GM21381 (cell line): ENCODE measurements around the gene SPSB1.

ENCODE experiments used
- ATAC-seq: cut with Tn5 transposase; IDR thresholded peaks from one replicate; pipeline ENCODE4 v1.9.1; 2021; ENCODE audit warnings: mild to moderate bottlenecking, moderate library complexity; ENCODE audit not compliant: unreplicated experiment

The SPSB1 gene

DNA sequence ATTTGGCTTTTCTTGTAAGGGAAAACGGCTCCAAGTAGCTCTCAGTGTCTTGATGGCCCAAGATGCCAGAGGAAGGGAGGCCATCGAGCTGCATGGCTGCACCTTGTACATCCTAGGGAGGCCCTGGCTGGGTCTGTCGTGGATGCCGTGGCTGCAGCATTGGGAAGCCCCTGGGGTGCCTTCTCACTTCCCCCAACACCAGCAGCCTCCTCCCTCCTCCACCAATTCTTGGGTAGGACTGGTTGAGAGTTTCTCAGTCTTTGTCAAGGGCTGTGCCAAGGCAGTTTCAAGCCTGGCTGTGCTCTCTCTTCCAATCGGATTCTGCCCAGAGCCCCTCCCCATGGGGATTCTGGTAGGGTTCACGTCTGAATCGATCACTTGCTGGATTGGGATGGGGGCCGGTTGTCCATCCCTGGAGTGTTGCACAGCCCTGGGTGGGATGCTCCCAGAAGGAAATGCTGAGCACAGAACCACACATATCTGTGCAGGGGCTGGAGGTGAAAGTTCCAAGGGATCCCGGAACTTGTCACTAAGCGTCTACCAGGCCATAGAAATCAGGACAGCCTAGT, 14.0 kb upstream of the SPSB1 start:
- no peak for ATAC-seq

DNA sequence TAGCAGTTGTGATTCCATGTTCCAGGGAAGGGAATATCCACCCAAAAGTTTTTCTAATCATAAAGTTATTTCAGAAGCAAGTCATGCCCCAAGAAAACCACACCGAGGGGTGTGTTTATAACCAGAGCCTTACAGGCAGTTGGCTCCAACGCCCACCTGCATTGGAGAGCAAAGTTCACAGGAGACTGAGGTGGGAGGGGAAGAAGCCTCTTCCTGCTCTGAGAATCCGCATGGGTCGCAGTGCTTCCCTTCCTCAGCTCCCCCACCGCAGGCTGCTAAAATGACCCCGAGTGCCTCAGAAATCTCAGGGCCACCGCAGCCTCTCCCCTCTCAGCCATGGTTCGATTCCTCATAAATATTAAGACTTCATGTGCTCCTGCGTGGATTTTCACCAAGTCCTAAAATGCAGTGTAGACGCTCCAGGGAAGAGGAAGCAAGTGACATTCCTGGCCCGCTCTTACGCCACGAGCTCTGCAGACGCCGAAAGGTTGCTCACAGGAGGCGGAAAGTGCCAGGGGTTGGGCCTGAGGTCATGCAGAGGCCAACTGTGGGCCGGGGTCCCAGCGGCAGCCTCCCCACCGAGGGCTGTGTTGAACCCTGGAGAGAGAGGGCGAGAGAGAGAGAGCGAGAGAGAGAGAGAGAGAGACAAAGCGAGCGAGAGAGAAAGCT, 13.4 kb upstream of the SPSB1 start:
- no peak for ATAC-seq

DNA sequence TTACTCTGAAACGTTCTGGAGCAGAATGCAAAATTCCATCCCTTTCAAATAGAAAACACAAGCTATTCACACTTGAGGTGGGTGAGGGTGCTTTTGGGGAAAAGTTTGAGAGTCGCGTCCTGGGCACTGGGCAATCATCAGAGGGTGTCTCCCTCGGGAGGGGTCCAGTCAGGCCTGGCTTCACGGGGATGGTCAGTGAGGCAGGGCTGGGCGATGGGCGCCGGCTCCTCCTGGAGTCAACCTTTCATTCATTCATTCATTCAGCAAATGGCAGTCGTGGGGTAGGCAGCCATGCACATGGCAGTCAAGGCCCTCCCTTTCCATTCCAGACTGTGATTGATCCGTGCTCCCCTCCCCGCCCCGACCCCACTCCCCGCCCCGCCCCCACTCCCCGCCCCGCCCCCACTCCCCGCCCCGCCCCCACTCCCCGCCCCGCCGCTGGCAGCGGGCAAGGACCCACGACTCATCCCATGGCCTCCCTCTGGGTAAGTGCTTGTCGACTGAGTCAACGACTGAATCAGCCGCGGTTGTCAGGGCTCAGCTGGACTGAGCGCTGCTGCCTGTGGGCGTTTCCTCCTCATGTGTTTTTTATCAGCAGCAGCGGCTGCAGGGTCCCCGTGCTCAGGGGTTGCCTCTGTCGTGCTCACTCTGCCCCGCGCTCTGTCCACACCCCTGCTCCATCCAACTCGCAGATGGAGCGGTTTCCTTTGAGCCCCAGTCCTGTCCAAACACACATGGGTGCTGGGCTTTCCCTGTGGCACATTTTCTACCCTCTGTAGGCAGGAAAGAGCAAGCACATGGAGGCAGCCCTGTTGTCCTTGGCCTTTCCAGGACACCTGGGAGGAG, 12.5 kb upstream of the SPSB1 start:
- ATAC-seq = no peak

DNA sequence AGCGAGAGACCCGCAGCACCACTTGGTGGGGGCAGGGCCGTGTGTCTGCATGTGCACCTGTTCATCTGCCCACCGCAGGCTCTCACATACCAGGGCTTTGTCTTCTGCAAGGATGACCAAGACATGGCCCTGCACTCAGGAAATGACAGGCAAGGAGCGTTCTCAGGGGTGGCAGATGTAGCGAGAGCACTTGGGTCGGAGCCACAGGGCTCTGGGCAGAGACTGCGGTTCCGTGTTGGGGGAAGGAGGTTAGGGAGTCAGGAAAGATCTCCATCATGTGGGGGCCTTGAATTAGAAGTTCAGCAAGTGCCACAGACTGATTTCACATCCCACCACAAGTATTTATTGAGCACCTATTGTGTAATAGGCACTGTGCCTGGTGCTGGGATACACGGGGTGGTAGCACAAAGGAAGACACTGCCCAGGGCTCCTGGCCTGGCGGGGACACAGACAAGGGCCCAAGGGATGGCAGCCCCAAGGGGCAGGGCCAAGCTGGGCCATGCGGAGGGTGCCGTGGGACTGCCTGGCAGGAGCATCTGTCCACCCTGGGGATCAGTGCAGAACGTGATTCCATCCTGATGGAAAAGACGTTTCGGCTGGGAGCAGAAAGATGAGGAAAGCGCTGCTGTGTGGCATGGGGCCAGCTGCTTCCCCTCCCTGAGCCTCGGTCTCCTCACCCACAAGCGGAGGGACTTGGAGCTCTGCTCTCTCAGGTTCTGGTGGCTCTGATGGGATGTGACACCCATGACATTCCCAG, 11.4 kb upstream of the SPSB1 start:
- ATAC-seq = no peak

DNA sequence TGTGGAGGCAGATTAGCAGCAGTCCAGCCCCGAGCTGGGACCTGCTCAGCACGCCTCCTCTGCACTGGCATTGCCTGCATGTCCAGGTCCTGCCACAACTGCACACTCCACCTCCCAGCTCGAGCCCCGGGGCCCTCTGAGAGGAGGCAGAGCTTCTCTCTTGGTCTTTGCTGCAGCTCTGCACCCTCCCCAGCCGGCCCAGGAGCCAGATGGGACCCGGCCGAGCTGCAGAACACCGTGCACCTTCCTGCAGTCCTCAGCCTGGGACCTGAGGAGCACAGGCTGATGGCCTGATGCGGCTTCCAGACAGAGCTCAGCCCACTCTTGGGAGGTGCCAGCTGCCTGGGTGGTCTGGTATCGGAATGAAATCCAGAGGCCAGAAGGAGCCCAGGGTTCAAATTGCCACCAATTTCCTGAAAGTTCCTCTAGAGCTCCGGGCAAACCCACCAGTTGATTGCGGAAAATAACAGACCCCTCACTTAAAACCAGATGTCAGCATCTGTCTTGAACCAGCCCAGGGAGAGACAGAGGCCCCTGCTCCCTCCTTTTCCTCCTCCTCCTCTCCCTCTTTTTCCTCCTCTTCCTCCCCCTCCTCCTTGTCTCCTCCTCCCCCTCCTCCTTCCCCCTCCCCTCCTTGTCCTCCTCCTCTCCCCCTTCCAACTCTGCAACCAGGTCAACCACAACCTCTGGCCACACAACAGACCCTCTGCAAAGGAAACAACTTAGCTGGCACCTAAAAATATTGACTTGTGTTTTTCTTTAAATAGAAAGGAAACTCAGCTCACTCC, 10.6 kb upstream of the SPSB1 start:
- ATAC-seq = no peak

DNA sequence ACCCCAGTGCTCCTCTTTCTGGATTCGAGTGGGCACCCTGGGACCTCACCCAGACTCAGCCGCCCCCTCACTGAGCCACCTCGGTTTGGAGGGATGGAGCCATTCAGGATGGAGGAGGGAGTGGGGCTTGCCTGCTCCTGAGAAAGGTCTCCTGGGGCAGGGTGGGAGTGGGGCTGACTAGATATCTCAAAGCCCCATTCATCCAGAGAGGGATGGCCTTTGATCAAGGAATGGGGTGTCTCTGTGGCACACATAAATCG, 10.1 kb upstream of the SPSB1 start:
- no peak for ATAC-seq

DNA sequence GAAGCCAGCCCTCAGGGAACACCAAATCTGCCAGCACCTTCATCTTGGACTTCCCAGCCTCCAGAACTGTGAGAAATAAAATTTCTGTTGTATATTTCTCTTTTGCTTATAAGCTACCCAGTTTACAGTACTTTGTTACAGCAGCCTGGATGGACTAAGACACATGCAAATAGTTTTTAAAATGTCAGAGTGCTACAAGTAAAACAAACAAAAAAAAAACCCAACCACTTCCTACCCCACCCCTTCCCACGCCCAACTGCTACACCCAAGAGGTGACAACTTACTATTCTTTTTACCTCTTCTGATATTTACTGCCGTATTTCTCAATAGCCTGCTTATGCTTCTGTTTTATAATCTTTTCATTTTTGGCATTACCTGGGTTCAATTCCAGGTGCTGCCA, 8.6 kb upstream of the SPSB1 start:
- no peak for ATAC-seq

DNA sequence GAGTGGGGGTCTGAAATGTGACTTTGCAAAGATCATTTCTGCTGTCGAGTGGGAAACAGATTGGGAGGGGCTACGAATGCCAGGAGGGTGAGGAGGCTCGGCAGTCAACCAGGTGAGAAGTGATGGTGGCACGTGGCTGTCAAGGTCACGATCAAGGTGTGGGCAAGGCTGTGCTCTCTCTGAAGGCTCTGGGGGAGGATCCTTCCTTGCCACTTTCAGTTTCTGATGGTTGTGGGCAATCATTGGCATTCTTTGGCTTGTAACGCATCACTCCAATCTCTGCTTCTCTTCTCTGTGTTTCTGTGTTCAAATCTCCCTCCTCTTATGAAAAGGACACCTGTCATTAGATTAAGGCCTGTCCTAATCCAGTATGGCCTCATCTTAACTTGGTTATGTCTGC, 6.1 kb upstream of the SPSB1 start:
- ATAC-seq = no peak

DNA sequence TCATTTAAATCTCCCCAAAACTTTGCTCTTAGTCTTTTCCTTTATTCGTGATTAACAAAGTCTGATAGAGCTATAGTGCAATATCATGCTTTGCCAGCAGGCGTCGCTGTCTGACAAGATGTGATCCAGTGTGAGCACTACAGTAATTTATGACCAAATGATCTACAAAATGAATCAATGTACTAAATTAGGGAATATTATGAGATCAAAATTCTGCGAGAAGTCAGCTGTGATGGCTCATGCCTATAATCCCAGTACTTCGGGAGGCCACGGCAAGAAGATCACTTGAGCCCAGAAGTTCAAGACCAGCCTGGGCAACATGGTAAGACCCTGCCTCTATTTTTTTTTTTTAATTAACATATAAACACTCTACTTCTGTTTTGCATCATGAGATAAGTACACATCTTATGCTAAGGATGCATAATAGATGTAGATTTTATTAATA, 3.6 kb upstream of the SPSB1 start:
- ATAC-seq = no peak

DNA sequence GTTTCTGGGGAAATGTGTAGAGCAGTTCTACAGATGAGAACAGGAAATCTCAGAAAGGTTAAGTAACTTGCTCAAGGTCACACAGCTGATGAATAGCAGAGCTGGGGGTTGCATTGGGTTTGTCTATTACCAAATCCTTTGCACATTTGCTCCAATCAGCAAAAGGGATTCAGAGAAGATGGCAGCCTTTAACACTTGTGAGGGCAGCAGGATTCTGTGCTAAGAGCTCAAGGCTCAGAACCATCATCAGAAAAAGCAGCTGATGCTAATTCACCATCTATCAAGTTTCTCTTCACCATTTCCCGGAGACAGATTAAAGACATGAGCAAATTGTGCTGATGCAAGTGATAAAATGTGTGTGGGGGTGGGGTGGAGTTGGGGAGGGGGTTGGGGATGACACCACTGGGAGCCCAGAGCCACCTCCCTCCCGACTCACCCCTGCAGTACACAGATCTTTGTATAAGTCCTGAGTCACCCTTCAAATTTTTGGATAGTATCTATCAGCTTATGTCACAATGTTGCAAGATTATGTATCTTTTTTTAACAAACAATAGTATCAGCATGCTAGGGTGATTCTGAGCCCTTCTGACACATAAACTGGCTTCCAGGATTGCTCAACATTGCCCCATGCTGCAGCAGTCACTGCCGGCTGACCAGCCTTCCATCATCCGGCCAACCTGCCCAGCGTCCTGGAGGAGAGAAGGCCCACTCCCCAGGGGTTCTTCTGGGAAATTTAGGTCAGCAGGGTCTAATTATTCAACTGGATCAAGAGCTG, 2.8 kb upstream of the SPSB1 start:
- ATAC-seq = no peak

DNA sequence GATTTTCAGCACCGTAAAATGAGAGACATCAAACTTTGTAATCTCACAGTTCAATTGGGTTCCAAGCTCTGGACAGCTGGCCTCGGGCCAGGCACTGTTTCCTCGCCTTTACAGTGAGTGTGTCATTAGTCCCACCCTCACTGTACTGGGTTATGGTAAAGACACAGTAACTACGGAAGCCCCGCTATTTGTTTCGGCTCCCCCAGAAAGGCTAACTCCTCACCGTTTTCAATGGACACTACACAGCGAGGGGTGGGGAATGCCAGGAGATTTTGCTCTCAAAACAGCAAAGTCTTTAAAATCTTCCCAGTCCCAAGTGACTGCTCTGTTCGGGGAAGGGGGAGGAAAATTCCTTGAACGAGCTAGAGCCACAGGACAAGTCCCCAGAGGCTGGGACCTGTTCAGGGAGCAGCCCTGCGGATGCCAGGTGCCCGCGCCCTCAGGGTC, 757 bp upstream of the SPSB1 start:
- no peak for ATAC-seq

DNA sequence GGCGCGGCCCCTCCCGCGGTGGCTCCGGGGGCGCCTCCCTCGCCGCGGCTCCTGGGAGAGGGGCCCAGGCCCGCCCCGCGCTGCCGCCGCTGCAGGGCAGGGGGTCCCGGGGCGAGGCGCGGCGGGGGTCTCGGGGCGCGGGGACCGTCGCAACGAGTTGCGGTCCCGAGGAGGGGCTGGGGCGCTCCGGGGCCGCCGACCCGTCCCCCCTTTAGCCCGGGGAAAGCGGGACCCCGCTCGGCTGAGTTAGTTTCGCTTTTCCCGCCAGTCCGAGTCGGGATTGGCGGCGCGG, 493 bp downstream of the SPSB1 start:
- no peak for ATAC-seq

DNA sequence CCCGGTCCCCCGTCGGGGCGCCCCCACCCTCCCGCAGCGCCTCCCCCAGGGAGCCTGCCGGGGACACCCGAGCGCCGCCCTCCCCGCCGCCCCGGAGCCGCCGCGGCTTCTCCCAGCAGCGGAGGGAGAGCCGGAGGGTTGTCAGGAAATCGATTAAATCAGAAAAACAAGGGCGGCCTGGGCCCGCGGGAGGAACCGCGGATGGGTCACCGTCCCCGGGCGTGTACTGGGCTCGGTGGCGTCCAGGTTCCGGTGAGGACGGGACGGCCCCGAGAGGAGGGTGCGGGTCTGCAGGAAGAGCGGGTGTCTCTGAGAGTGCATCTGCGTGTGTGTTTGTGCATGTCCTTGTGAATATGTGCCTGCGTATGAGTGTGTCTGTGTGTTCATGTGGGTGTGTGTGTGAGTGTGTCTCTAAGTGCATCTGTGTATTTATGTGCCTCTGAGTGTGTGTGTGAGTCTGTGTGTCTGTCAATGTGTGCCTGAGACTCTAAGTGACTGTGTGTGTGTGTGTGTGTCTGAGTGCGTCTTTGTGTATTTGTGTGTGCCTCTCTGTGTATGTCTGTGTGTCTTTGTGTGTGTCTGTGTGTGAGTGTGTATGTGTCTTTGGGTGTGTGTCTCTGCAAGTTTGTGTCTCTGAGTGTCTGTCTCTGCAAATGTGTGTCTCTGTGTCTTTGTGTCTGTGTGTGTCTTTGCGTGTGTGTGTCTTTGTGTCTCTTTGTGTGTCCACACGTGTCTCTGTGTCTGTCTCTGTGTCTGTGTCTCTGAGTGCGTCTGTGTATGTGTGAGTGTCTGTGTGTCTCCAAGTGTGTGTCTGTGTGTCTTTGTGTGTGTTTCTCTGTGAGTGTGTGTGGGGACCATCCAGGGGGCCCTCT, 1.1 kb downstream of the SPSB1 start:
- peak; percentile 25 for ATAC-seq

DNA sequence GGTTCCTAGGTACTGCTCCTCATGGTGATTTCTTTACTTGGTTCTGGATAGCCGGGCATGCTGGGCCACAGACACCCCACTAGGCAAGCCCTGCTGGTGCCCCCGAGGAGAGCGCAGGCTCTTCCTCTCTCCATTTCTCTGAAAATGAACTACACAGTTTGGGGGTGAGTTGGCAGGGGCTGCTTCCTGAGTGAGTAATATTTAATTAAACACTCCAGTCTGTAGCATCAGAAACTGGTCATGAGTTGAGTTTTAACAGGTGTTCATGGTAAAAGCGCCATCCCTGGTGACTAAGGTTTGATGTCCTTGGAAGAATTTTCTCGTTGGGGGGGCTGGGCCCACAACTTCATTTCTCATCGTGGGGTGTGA, 1.7 kb downstream of the SPSB1 start:
- no peak for ATAC-seq

DNA sequence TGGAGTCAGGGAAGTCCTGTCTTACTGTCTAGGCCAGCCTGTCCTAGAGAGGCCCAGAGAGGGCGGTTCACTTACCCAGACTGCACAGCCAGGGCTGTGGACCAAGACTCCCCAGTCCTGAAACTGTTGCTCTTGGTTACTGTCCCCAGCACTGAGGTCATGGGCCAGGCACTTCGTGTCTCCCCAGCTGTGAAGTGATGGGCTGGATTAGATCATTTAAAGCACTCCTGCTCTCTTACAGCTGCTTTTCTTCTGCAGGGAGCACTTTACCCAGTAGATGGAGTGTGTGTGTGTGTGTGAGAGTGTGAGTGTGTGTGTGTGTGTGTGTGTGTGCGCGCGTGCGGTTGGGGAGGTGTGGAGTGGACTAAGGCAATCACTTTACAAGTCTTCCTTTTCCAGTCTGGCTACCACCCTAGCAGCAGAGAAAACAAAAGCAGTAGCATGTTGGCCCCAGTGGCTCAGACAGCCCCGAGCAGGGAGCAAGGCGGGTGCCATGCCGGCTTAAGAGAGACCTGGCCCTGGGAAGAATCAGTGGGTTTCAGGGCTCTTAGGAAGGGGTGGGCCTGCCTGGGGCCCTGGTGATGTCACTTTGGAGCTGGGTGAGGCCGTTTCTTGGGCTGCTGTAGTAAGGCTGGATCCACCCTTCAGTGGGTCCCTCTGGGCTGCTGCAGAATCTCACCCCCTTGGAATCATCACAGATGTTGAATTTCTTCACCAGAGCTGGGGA, 2.4 kb downstream of the SPSB1 start:
- no peak for ATAC-seq

DNA sequence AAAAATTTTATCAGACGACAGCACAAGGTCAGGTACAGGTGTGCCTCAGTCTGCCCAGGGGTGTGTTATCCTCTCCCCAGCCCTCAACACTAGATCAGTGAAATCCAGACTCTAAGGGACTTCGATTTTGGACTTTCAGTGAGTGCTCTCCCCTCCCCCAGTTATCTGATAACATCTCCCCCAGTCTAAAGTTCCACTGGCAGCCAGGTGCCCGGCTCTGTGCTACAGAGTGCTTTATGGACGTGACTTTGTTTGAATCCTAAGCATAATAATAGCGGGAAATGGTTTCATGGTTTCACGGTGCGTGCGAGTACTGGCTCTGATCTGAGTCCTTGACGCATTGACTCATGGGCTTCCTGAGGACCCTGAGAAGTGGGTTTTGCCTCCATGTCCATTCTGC, 3.2 kb downstream of the SPSB1 start:
- ATAC-seq = no peak

DNA sequence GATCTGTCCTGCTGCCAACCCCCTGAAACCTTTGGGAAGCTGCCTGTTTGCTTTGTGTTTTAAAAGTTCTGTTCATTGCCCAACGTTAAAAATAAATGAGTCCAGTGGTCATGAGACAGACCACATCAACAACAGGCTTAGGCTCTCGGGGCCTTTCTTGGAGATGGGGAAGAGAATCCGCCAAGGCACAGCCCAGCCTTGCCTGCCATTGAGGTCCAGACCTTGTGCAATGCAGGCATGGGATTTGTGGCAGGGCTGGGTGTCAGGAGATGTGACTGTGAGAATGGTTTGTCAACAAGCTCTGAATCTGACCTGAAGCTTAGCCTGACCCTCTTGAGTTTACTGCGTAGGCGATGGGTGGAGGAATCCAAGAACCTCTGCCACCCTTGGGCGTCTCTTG, 4.2 kb downstream of the SPSB1 start:
- no peak for ATAC-seq

DNA sequence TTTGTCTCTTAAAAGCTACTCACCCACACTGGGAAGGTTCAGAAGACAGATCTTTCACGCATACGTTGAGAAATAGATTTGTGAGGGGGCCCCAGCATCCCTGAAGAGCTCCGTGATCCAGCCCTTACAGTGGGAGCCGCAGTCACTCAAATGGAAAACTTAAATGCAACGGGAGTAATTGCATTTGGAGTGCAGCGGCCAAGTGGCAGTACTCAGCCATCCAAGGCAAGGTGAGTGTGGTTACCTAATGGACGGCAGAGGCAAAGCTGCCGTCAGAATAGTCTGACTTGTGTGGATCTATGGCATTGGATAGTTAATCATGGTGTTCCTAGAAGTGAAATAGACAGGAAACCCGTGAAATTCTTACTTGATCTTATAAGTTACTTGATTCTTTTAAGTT, 5.1 kb downstream of the SPSB1 start:
- ATAC-seq = no peak

DNA sequence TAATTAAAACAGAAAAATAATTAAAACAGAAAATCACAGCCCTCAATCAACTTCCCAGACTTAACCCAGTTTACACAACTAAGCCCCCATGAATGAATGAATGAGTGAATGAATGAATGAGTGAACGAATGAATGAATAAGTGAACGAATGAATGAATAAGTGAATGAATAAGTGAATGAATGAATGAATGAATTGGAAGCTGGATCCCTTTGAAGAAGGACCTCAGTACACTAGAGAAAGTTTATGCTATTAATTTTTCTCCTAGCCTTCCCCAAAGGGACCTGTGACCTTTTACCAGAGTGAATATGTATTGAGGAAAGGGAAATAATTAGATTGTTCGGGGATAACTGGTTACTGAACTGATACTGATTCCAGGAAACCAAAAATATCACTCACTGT, 5.6 kb downstream of the SPSB1 start:
- no peak for ATAC-seq
